GM23338 (cell line): Measurements from ENCODE around the gene DYRK3. TPM values are rescaled to one million over a fixed set of nuclear protein-coding genes. Genes with fewer than 3 reads are reported as not detected.

Experiments
- ATAC-seq: fragments of 200-7000 bp; cut with Tn5 transposase; 3 replicates; pipeline ENCODE4 v1.9.1; 2020
- DNase-seq: peaks from one replicate; pipeline ENCODE4 v3.0.0-alpha.2; 2015; ENCODE audit warnings: low spot score
- H2AFZ ChIP-seq: fragments of 200-600 bp; sonication (generic); 2 replicates; pipeline ENCODE4 v1.8.0; 2016; ENCODE audit warnings: antibody characterized with exemption, mild to moderate bottlenecking, moderate library complexity
- H3F3A ChIP-seq: fragments of 200-600 bp; sonication (generic); replicated peaks from 2 replicates; pipeline ENCODE4 v1.8.0; 2017; ENCODE audit warnings: antibody characterized with exemption, mixed run types, low read depth
- H3K27ac ChIP-seq: fragments of 200-600 bp; sonication (generic); 2 replicates; pipeline ENCODE4 v1.6.1; 2016; ENCODE audit warnings: low read depth
- H3K27me3 ChIP-seq: fragments of 200-600 bp; sonication (generic); 2 replicates; pipeline ENCODE4 v1.8.0; 2016; ENCODE audit warnings: mild to moderate bottlenecking, mixed run types, moderate library complexity; ENCODE audit not compliant: insufficient read depth
- H3K36me3 ChIP-seq: fragments of 200-600 bp; sonication (generic); 2 replicates; pipeline ENCODE4 v1.8.0; 2016; ENCODE audit warnings: mild to moderate bottlenecking; ENCODE audit not compliant: insufficient read depth
- H3K4me1 ChIP-seq: fragments of 200-600 bp; sonication (generic); 2 replicates; pipeline ENCODE4 v1.8.0; 2016; ENCODE audit warnings: mild to moderate bottlenecking, moderate library complexity; ENCODE audit not compliant: insufficient read depth
- H3K4me2 ChIP-seq: fragments of 200-600 bp; sonication (generic); 2 replicates; pipeline ENCODE4 v1.7.1; 2017; ENCODE audit warnings: mixed run types
- H3K4me3 ChIP-seq: fragments of 200-600 bp; sonication (generic); 2 replicates; pipeline ENCODE4 v1.6.1; 2016; ENCODE audit warnings: mixed run types
- H3K79me2 ChIP-seq: fragments of 200-600 bp; sonication (generic); replicated peaks from 2 replicates; pipeline ENCODE4 v1.8.0; 2017; ENCODE audit warnings: mild to moderate bottlenecking; ENCODE audit not compliant: insufficient read depth
- H3K9me2 ChIP-seq: fragments of 200-600 bp; sonication (generic); 2 replicates; pipeline ENCODE4 v1.8.0; 2017; ENCODE audit not compliant: insufficient read depth
- H4K20me1 ChIP-seq: fragments of 200-600 bp; sonication (generic); replicated peaks from 2 replicates; pipeline ENCODE4 v1.8.0; 2017; ENCODE audit warnings: mild to moderate bottlenecking; ENCODE audit not compliant: insufficient read depth
- H3K27ac Mint-ChIP-seq: 2 replicates; pipeline ENCODE4 v1.8.0; 2020; ENCODE audit warnings: inconsistent platforms, mild to moderate bottlenecking, moderate library complexity, mixed read lengths
- H3K27me3 Mint-ChIP-seq: 3 replicates; pipeline ENCODE4 v1.8.0; 2022; ENCODE audit warnings: low read depth, mild to moderate bottlenecking, moderate library complexity, mixed read lengths, inconsistent platforms; ENCODE audit not compliant: insufficient read depth, poor library complexity
- H3K36me3 Mint-ChIP-seq: 3 replicates; pipeline ENCODE4 v1.8.0; 2021; ENCODE audit warnings: low read depth, mild to moderate bottlenecking, inconsistent platforms, moderate library complexity, mixed read lengths
- H3K4me1 Mint-ChIP-seq: 3 replicates; pipeline ENCODE4 v1.8.0; 2020; ENCODE audit warnings: mild to moderate bottlenecking, inconsistent platforms, mixed read lengths
- H3K4me3 Mint-ChIP-seq: 3 replicates; pipeline ENCODE4 v1.8.0; 2021; ENCODE audit warnings: moderate library complexity, mild to moderate bottlenecking, inconsistent platforms, mixed read lengths
- H3K9me3 Mint-ChIP-seq: 3 replicates; pipeline ENCODE4 v1.8.0; 2020; ENCODE audit warnings: moderate library complexity, mild to moderate bottlenecking, inconsistent platforms, mixed read lengths
- CREB1 ChIP-seq: fragments of 250-450 bp; sonication (Bioruptor Pico); IDR thresholded peaks from 2 replicates; pipeline ENCODE4 v1.5.0; 2020; ENCODE audit warnings: low read depth, mild to moderate bottlenecking, moderate library complexity
- CTCF ChIP-seq, 2 experiments: fragments of 200-600 bp in 1 of 2; sonication (generic) in 1 of 2; conservative IDR thresholded peaks; 2 replicates each; pipeline versions ENCODE4 v1.5.1 to v1.6.1; 2016 to 2017; ENCODE audit warnings: antibody characterized with exemption in 2 of 2, low read depth in 2 of 2, mild to moderate bottlenecking in 2 of 2, moderate library complexity in 1 of 2
- JUNB ChIP-seq: IDR thresholded peaks from one replicate; pipeline ENCODE4 v1.6.1; 2016; ENCODE audit warnings: antibody characterized with exemption; ENCODE audit not compliant: unreplicated experiment
- POLR2AphosphoS5 ChIP-seq: IDR thresholded peaks from 2 replicates; pipeline ENCODE4 v1.6.1; 2016; ENCODE audit warnings: antibody characterized with exemption, low read depth
- REST ChIP-seq: IDR thresholded peaks from one replicate; pipeline ENCODE4 v1.6.1; 2018; ENCODE audit warnings: antibody characterized with exemption; ENCODE audit not compliant: unreplicated experiment
- STAT1 ChIP-seq: IDR thresholded peaks from one replicate; pipeline ENCODE4 v1.6.1; 2016; ENCODE audit warnings: antibody characterized with exemption; ENCODE audit not compliant: unreplicated experiment
- ZNF114 ChIP-seq: fragments of 250-450 bp; sonication (Bioruptor Pico); IDR thresholded peaks from 2 replicates; pipeline ENCODE4 v1.5.0; 2020; ENCODE audit warnings: mild to moderate bottlenecking, moderate library complexity
- ZNF331 ChIP-seq: fragments of 250-450 bp; sonication (Bioruptor Pico); IDR thresholded peaks from 2 replicates; pipeline ENCODE4 v1.5.0; 2020; ENCODE audit warnings: low read depth, mild to moderate bottlenecking, moderate library complexity
- ZNF462 ChIP-seq: fragments of 250-450 bp; sonication (Bioruptor Pico); IDR thresholded peaks from 2 replicates; pipeline ENCODE4 v1.5.0; 2020; ENCODE audit warnings: mild to moderate bottlenecking, moderate library complexity
- polyA plus RNA-seq: library from polyadenylated mRNA; unstranded; fragments of >200 nt; fragmentation: Nextera tagmentation; extraction: Ambion mirVana; gene quantifications from 2 replicates; pipeline ENCODE4 v1.2.1, GENCODE V29; 2016
- total RNA-seq: library from RNA; depleted of rRNA; stranded (reverse); fragments of >200 nt; shearing (Covaris generic); gene quantifications from 2 replicates; pipeline ENCODE4 v1.2.3, GENCODE V29; 2014

Gene DYRK3
- total and polyA plus RNA-seq, 2 experiments from 2014 or later: 2.9 to 9.5 TPM

- H2AFZ ChIP-seq: peak overlapping the region; percentile 32; the same call in 1 of the 2 replicates
- peaks cover 7% of the 10 kb centered on the region for H3K27me3 ChIP-seq
- no peak overlapping the region for H3K4me3 ChIP-seq
- H3K27ac ChIP-seq: no peak overlapping the region
- no peak overlapping the region for H3K27ac Mint-ChIP-seq
- no peaks in the 10 kb centered on the region for H3K9me3 Mint-ChIP-seq
- peaks cover 23% of the 10 kb centered on the region for H3K4me1 ChIP-seq
- H3K9me2 ChIP-seq: no peaks in the 10 kb centered on the region
- H3K4me3 Mint-ChIP-seq: no peak overlapping the region
- no peak for ATAC-seq
- H3K4me1 Mint-ChIP-seq: peaks cover 9% of the 10 kb centered on the region; the same call in 2 of the 3 replicates
- no peaks in the 10 kb centered on the region for H3K36me3 Mint-ChIP-seq
- no peaks in the 10 kb centered on the region for H3K79me2 ChIP-seq
- H3K4me2 ChIP-seq: no peak overlapping the region
- no peaks in the 10 kb centered on the region for H3F3A ChIP-seq
- DNase-seq: no peak
- TF ChIP-seq CTCF (conservative IDR thresholded peaks at IDR 0.05; ENCODE audit: low read depth in 2 of 2): no peak
- TF ChIP-seq JUNB: no peak
- TF ChIP-seq CREB1: no peak
- no peak for TF ChIP-seq POLR2AphosphoS5
- no peak for TF ChIP-seq REST
- TF ChIP-seq ZNF462 (CRISPR knock-in tag): no peak
- no peak for TF ChIP-seq ZNF114 (CRISPR knock-in tag)
- no peak for TF ChIP-seq STAT1
- TF ChIP-seq ZNF331 (CRISPR knock-in tag): no peak
- no peaks in the 10 kb centered on the region for H3K36me3 ChIP-seq
- H3K27me3 Mint-ChIP-seq: peaks cover 8% of the 10 kb centered on the region
- no peaks in the 10 kb centered on the region for H4K20me1 ChIP-seq
These were observed 33.0 kb downstream of the DYRK3 start for GRCh38 chr1:206668351-206668750.
